Karpas-422 (cell line): ENCODE data around the gene CSHL1. TPM values are rescaled to one million over a fixed set of nuclear protein-coding genes. Genes with fewer than 3 reads are reported as not detected.

Source experiments
- DNase-seq: peaks from one replicate; pipeline ENCODE4 v3.0.0-alpha.2; 2015
- H2AFZ ChIP-seq: fragments of 200-600 bp; sonication (generic); 2 replicates; pipeline ENCODE4 v1.6.1; 2014; ENCODE audit warnings: antibody characterized with exemption, low read length, mixed read lengths
- H3K27ac ChIP-seq: fragments of 200-600 bp; sonication (generic); 2 replicates; pipeline ENCODE4 v1.5.1; 2014; ENCODE audit warnings: mild to moderate bottlenecking, low read length, moderate library complexity
- H3K27me3 ChIP-seq: fragments of 200-600 bp; sonication (generic); 2 replicates; pipeline ENCODE4 v1.6.1; 2014; ENCODE audit warnings: low read length, mixed read lengths
- H3K36me3 ChIP-seq: fragments of 200-600 bp; sonication (generic); 2 replicates; pipeline ENCODE4 v1.6.1; 2014; ENCODE audit warnings: low read length, mixed read lengths; ENCODE audit not compliant: insufficient read depth
- H3K4me1 ChIP-seq: fragments of 200-600 bp; sonication (generic); 2 replicates; pipeline ENCODE4 v1.6.1; 2014; ENCODE audit warnings: mild to moderate bottlenecking, low read length, mixed read lengths
- H3K4me2 ChIP-seq: fragments of 200-600 bp; sonication (generic); 2 replicates; pipeline ENCODE4 v1.6.1; 2014; ENCODE audit warnings: low read length, low read depth, mild to moderate bottlenecking; ENCODE audit not compliant: poor library complexity, severe bottlenecking
- H3K4me3 ChIP-seq: fragments of 200-600 bp; sonication (generic); 2 replicates; pipeline ENCODE4 v1.5.1; 2014; ENCODE audit warnings: mild to moderate bottlenecking, antibody characterized with exemption, low read length, mixed read lengths
- H3K79me2 ChIP-seq: fragments of 200-600 bp; sonication (generic); 2 replicates; pipeline ENCODE4 v1.6.1; 2014; ENCODE audit warnings: mild to moderate bottlenecking, low read length, mixed read lengths
- H3K9ac ChIP-seq: fragments of 200-600 bp; sonication (generic); 2 replicates; pipeline ENCODE4 v1.6.0; 2014; ENCODE audit warnings: low read length
- H3K9me2 ChIP-seq: fragments of 200-600 bp; sonication (generic), shearing (Covaris generic); replicated peaks from 2 replicates; pipeline ENCODE4 v1.6.0; 2014; ENCODE audit warnings: mild to moderate bottlenecking, low read length, moderate library complexity; ENCODE audit not compliant: insufficient read depth
- H3K9me3 ChIP-seq: fragments of 300-700, 200-600 bp; sonication (generic); 2 replicates; pipeline ENCODE4 v1.6.1; 2014; ENCODE audit warnings: low read length, mixed read lengths
- H4K20me1 ChIP-seq: fragments of 200-600 bp; sonication (generic); 2 replicates; pipeline ENCODE4 v1.6.1; 2014; ENCODE audit warnings: mild to moderate bottlenecking, antibody characterized with exemption, low read length, low read depth; ENCODE audit not compliant: insufficient read depth
- total RNA-seq: library from RNA; depleted of rRNA; stranded (reverse); fragments of >200 nt; shearing (Covaris generic); gene quantifications from 2 replicates; pipeline ENCODE4 v1.2.3, GENCODE V29; 2014; ENCODE audit warnings: low replicate concordance; rRNA removed

Gene CSHL1
- not detected in 2 replicates for total RNA-seq

GRCh38 chr17:63911041-63911635 lies at the start of gene CSHL1:
TSS of gene CSHL1 (minus strand) at chr17:63911258. CDS start at chr17:63911196, 62 bp downstream.
- peaks cover 19% of the 10 kb centered on the region for H3K4me1 ChIP-seq
- no peak within 1 kb of the TSS for H3K27ac ChIP-seq
- no peaks in the 10 kb centered on the region for H3K27me3 ChIP-seq
- DNase-seq, result no peak
- no peaks in the 10 kb centered on the region for H3K79me2 ChIP-seq
- H3K4me2 ChIP-seq, result no peak within 1 kb of the TSS
- H3K4me3 ChIP-seq, result no peak within 1 kb of the TSS
- no peaks in the 10 kb centered on the region for H4K20me1 ChIP-seq
- no peak within 1 kb of the TSS for H3K9ac ChIP-seq
- no peaks in the 10 kb centered on the region for H3K9me3 ChIP-seq
- no peaks in the 10 kb centered on the region for H3K9me2 ChIP-seq
- H2AFZ ChIP-seq, result no peak within 1 kb of the TSS
- no peaks in the 10 kb centered on the region for H3K36me3 ChIP-seq

- Histone ChIP-seq H3K9me2 (no peaks in the 10 kb centered on the region), H3K9me3 (no peaks in the 10 kb centered on the region), H3K4me3 (no peak overlapping the region), H3K79me2 (no peaks in the 10 kb centered on the region), H3K4me2 (no peak overlapping the region), H2AFZ (no peak overlapping the region), H4K20me1 (no peaks in the 10 kb centered on the region), H3K36me3 (no peaks in the 10 kb centered on the region), H3K27me3 (no peaks in the 10 kb centered on the region), H3K9ac (no peak overlapping the region), H3K27ac (no peak overlapping the region), H3K4me1 (no peaks in the 10 kb centered on the region; the same call in 1 of the 2 replicates)
- no peak for DNase-seq
Measured at GRCh38 chr17:63960430-63960829, 49.4 kb upstream of the CSHL1 start.

- H2AFZ ChIP-seq, result no peak overlapping the region
- no peaks in the 10 kb centered on the region for H3K79me2 ChIP-seq
- peaks cover 2% of the 10 kb centered on the region; the same call in 1 of the 2 replicates for H3K4me1 ChIP-seq
- no peaks in the 10 kb centered on the region for H3K36me3 ChIP-seq
- H3K9ac ChIP-seq, result no peak overlapping the region
- H3K27ac ChIP-seq, result no peak overlapping the region
- no peaks in the 10 kb centered on the region for H3K9me3 ChIP-seq
- H3K4me3 ChIP-seq, result no peak overlapping the region
- H4K20me1 ChIP-seq, result no peaks in the 10 kb centered on the region
- no peak for DNase-seq
- H3K4me2 ChIP-seq, result no peak overlapping the region
- no peaks in the 10 kb centered on the region for H3K9me2 ChIP-seq
- no peaks in the 10 kb centered on the region for H3K27me3 ChIP-seq
Measured at GRCh38 chr17:63960006-63960405, 48.9 kb upstream of the CSHL1 start.

GRCh38 chr17:63956296-63956920 lies 45.4 kb upstream of the CSHL1 start:
- no peaks in the 10 kb centered on the region for H3K9me2 ChIP-seq
- no peak for DNase-seq
- no peak overlapping the region for H2AFZ ChIP-seq
- no peaks in the 10 kb centered on the region for H3K9me3 ChIP-seq
- no peak overlapping the region for H3K4me2 ChIP-seq
- H3K79me2 ChIP-seq, result no peaks in the 10 kb centered on the region
- H4K20me1 ChIP-seq, result no peaks in the 10 kb centered on the region
- H3K27me3 ChIP-seq, result no peaks in the 10 kb centered on the region
- no peak overlapping the region for H3K27ac ChIP-seq
- H3K4me1 ChIP-seq, result peaks cover 25% of the 10 kb centered on the region
- no peak overlapping the region for H3K9ac ChIP-seq
- no peak overlapping the region for H3K4me3 ChIP-seq
- no peaks in the 10 kb centered on the region for H3K36me3 ChIP-seq

- no peaks in the 10 kb centered on the region for H3K9me2 ChIP-seq
- H3K4me1 ChIP-seq, result peaks cover 25% of the 10 kb centered on the region
- H3K4me2 ChIP-seq, result no peak overlapping the region
- no peak overlapping the region for H2AFZ ChIP-seq
- H4K20me1 ChIP-seq, result no peaks in the 10 kb centered on the region
- no peak overlapping the region for H3K9ac ChIP-seq
- no peaks in the 10 kb centered on the region for H3K36me3 ChIP-seq
- no peaks in the 10 kb centered on the region for H3K79me2 ChIP-seq
- H3K27me3 ChIP-seq, result no peaks in the 10 kb centered on the region
- DNase-seq, result no peak
- no peak overlapping the region for H3K4me3 ChIP-seq
- H3K27ac ChIP-seq, result no peak overlapping the region
- H3K9me3 ChIP-seq, result no peaks in the 10 kb centered on the region
Measured at GRCh38 chr17:63955791-63956190, 44.7 kb upstream of the CSHL1 start.

GRCh38 chr17:63955232-63955631 lies 44.2 kb upstream of the CSHL1 start:
- Histone ChIP-seq H3K79me2 (no peaks in the 10 kb centered on the region), H4K20me1 (no peaks in the 10 kb centered on the region), H3K9ac (0 out of 2 replicates have a peak overlapping the region, but pooled peaks have one; percentile 65), H3K36me3 (no peaks in the 10 kb centered on the region), H3K4me3 (no peak overlapping the region), H3K4me2 (no peak overlapping the region), H3K27me3 (no peaks in the 10 kb centered on the region), H3K27ac (0 out of 2 replicates have a peak overlapping the region, but pooled peaks have one; percentile 81), H2AFZ (no peak overlapping the region), H3K4me1 (peaks cover 25% of the 10 kb centered on the region), H3K9me3 (no peaks in the 10 kb centered on the region), H3K9me2 (no peaks in the 10 kb centered on the region)
- DNase-seq, result no peak

- peak; percentile 86 for DNase-seq
- Histone ChIP-seq H3K36me3 (no peaks in the 10 kb centered on the region), H3K9ac (peak overlapping the region; percentile 65), H3K9me2 (no peaks in the 10 kb centered on the region), H3K27me3 (no peaks in the 10 kb centered on the region), H3K4me1 (peaks cover 25% of the 10 kb centered on the region), H4K20me1 (no peaks in the 10 kb centered on the region), H3K9me3 (no peaks in the 10 kb centered on the region), H3K79me2 (no peaks in the 10 kb centered on the region), H3K4me3 (peak overlapping the region; percentile 53), H3K4me2 (peak overlapping the region; percentile 73), H3K27ac (peak overlapping the region; percentile 81), H2AFZ (peak overlapping the region; percentile 85)
Measured at GRCh38 chr17:63954402-63955063, 43.5 kb upstream of the CSHL1 start.
